GM19239 (cell line): ENCODE results near the gene STAT5B.
A peak's percentile ranks its signal among the peaks of the same experiment; 100 is the strongest.

Experiments
- DNase-seq: peaks from one replicate; pipeline ENCODE4 v3.0.0; 2011; ENCODE audit warnings: low spot score; ENCODE audit not compliant: insufficient read length
- FAIRE-seq: peaks from 2 replicates; lab custom pipeline; 2011; peaks lifted over from hg19 to GRCh38; lab: Jason Lieb, UNC

The STAT5B gene

GRCh38 chr17:42287305-42287976 is 11.2 kb upstream of the STAT5B start:
- peak; percentile 83 for FAIRE-seq

GRCh38 chr17:42286411-42287221 is 10.4 kb upstream of the STAT5B start:
- no peak for DNase-seq
- FAIRE-seq, result no peak

More at GRCh38 chr17:42287305-42287976, 11.2 kb upstream of the STAT5B start:
- no peak for DNase-seq

- no peak for DNase-seq
- FAIRE-seq, result peak; percentile 31
Measured at GRCh38 chr17:42285346-42286050, 9.3 kb upstream of the STAT5B start.

GRCh38 chr17:42284566-42284965 is 8.4 kb upstream of the STAT5B start:
- FAIRE-seq (no peak), DNase-seq (no peak)

- FAIRE-seq, result no peak
- DNase-seq, result no peak
Measured at GRCh38 chr17:42284024-42284369, 7.8 kb upstream of the STAT5B start.

- no peak for FAIRE-seq
- DNase-seq, result no peak
Measured at GRCh38 chr17:42283241-42284023, 7.2 kb upstream of the STAT5B start.

- FAIRE-seq (no peak), DNase-seq (no peak)
Measured at GRCh38 chr17:42282478-42283080, 6.4 kb upstream of the STAT5B start.

GRCh38 chr17:42281571-42282096 is 5.4 kb upstream of the STAT5B start:
- FAIRE-seq (no peak), DNase-seq (no peak)

GRCh38 chr17:42279776-42280630 is 3.8 kb upstream of the STAT5B start:
- FAIRE-seq (no peak), DNase-seq (no peak)

GRCh38 chr17:42277342-42277712 is 1.1 kb upstream of the STAT5B start:
- FAIRE-seq (no peak), DNase-seq (no peak)

GRCh38 chr17:42276609-42277341 is 584 bp upstream of the STAT5B start:
- FAIRE-seq (no peak), DNase-seq (no peak)

- DNase-seq, result no peak
- FAIRE-seq, result peak; percentile 61
Measured at GRCh38 chr17:42275527-42276358, 448 bp downstream of the STAT5B start.

GRCh38 chr17:42274812-42275526 is 1.2 kb downstream of the STAT5B start:
- DNase-seq (no peak), FAIRE-seq (no peak)

- no peak for DNase-seq
- FAIRE-seq, result no peak
Measured at GRCh38 chr17:42274253-42274542, 2.0 kb downstream of the STAT5B start.

- no peak for FAIRE-seq
- no peak for DNase-seq
Measured at GRCh38 chr17:42273474-42274252, 2.5 kb downstream of the STAT5B start.
